ENCODE results near the gene STX3.
"Not testable (repeated sequence)": the region's sequence is repeated elsewhere in the genome, so short reads cannot be mapped to it uniquely, and the experiment has no call there.

Gene STX3

DNA sequence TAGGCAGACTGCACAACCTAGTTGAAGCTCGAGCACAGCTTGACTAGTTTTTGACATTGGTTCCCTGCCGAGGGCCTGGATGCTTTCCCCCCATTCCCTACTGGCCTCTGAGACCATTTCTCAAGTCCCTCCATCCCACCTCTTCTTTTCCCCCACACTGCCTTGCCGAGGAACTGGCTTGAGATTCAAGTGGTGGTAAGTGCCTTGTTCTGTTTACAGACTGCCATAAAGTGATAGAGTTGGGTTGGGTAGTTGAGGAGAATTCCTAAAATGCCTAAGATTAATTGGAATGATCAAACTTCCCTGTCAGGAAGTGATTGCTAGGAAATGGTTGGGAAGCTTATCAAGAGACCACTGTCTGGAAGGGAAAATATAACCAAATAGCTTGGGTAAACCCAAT, 39.2 kb downstream of the STX3 start:
- no peak for DNase-seq

DNA sequence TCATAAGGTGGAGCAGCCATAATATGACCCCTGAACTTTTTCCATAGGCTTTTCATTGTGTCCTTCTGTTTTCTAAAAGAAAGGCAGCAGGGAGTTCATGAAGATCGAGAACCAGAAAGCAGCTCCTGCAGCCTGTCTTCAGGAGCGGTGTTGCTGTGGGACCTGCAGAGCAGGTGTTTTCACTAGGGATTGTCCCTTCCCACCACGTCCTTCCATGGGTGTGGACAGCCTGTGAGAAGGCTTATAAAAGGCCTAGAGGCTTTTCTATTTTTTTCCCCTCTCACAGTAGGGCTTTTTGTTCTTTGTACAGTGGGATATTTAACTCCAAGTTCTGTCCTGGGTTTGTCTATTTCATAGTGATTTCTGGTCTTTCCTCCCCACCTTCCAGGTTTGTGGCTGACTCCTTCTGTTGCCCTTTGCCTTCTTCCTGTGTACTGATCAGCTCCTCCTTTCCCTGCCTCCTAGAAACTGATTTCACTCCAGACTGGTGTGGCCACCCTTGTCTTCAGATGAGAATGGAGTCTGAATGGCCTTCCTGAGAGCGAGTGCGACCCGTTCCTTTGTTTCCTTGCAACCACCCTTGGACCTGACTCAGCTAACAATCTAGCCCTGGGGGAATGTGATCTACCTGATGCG, 45.3 kb downstream of the STX3 start:
- DNase-seq, result no peak

DNA sequence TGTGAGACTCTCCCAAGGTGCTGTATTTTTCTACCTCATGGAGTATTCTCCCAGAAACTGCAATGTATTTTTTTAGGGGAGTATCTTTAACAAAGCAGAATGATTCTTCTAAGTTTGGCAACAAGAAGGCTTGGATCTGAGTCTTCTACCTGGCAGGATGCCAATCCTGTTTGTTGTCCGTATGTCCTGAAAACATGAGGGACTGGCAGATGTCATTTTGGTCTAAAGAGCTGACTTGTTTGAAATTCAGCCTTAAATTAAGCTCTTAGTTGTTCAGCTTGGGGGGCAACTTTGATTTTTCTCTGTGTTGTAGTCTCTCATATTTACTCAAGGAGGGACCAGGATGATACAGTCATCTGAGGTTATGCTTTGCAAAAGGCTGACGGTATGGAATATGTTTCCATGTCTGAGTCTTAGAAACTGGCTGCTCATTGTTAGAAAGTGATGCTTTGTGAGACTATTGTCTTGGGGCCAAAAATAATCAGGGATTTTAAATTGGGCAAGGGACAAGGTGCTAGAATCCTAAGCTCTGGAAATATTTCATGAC, 46.1 kb downstream of the STX3 start:
- DNase-seq, result no peak

DNA sequence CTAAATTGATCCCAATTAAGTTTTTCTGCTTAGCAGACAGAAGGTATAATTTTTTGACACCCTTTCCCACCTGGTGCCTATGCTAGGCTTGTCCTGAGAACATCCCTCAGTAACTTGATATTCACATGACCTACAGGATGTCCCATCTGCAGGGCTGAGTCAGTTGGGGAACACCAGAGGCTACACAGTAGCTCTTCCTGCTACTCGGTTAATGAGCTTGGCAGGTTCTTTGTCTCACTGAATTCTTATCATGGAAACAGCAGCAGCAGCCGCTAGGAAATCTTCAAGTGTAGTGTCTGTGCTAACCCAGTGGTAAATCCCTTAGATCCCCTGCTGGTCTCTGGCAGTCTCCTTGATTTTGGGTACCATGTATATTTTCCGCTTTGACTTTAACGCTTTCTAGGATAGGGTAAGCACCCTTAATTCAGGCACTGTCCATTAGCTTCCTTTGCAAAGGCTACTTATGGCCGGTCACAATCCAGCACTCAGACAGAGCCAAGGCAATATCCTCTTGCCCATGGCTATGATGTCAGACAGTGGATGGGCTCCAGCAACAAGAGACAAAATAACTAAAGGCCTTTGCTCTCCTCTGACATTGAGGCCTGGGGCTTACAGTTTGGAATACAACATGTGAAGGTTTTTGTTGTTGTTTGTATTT, 46.9 kb downstream of the STX3 start:
- no peak for DNase-seq

DNA sequence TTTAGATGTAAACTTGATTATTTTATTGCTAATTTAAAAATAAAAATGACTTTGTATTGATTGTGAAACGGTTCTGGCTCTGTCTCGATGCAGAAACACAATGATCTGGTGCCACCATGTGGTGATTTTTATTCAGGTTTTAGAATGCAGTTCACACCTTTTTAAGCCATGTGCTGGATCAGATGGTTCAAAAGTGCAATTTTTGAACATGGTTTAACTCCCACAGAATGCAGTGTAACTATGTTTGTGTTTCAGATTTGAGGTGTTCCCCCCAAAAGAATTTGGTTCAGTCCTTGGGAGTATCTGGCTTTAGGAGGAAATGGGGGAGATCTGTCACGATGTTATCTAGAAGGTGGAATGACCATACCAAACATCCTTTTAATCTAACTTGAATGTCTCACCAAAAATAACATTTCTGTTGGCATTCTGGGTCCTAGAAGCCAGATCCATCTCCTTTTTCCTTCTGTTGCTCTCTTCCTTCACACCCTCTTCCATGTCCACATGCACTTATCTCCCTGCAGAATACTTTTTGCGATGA, 47.5 kb downstream of the STX3 start:
- peak in 1 of 2 experiments; percentile 19 for DNase-seq

DNA sequence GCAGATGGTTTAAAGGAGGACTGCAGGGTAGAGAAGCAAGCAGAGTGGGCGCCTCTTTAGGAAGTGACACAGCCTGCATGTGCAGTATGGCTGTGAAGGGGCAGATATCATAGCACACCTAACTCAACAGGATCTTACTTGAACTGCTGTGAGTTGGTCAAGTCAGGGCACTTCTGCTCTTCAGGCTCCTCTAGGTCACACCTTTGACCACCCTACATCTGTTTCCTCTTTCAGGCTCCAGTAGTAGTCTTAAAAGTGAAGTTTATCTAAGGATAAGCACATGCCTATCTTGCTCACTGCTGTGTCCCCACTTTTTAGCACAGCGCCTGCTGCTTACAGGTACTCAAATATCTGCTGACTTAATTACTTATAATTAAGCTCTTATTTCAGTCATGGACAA, 48.9 kb downstream of the STX3 start:
- DNase-seq, result no peak

DNA sequence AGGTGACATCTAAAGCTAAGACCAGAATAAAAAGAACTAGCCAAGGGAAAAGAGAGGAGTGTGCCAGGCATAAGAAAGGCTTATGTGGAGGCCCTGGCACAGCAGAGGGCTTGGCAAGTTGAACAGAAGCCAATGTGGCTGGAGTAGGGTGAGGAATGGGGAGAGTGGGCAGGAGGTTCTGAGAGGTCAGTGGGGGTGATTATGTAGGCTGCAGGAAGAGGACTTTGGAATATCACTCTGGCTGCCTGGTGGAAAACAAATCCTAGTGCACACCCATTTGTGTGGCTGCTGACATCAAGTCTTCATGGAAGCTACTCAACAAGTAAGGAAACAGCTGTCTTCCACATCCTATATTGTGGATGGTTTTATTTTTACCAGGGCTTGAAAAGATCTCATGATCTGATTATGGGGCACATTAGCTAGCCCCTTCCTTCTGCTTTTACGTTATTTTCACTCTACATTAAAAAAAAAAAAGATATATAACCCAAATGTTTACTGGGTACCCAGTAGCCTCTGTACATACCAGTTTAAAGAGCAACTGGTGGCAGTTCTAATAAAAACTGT, 52.0 kb downstream of the STX3 start:
- no peak for DNase-seq

DNA sequence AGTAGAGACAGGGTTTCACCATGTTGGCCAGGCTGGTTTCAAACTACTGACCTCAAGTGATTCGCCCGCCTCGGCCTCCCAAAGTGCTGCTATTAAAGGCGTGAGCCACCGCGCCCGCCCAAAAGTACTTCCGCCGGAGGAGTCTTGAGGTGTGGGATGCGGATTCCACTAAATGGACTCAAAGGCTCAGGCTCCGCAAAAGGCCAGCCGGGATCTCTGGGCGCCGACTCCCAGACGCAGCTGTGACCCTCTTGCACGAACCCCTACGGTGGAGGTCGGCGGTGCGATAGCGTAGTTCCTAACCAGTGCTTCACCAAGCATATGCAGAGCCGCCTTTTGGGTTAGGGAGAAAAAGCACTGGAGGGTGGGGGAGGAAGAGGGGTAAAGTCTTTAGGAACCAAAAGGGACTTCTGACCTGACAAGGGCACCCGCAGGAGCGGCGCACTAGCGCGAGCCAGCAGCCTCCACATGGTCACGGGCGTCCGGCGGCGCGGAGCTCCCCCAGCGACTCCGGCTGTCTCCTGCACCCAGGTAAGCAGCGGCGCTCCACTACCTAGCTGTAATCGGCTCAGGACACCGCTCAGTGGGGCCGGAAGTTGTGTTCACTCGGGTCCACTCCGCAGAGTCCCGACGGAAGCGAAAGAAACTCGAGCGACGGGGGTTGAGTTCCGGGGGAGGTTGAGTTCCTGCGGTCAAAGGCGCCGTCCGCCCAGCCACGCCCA, 55.2 kb downstream of the STX3 start, which contains the start of gene MRPL16:
Gene MRPL16 (minus strand): TSS at position 590 of the 722 bp plus-strand sequence. CDS start 120 bp downstream, at position 470.
- peak; percentile 90 to 92 for DNase-seq

DNA sequence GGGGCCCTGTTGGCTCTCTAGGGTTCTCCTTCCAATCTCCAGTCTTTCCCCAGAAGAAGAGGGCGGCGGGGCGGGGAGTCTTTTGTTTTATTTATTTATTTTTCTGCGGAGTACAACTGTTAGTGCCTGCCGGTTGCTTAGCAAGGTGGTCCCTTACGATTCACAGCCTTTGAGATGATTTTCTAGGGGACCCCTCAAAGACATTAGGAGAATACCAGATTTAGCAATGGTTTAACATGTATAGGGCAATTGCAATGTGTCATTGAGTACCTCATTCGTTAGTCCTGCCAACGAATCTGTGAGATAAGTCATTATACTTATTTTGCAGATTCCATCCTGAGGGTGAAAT, 55.7 kb downstream of the STX3 start:
- no peak for DNase-seq

DNA sequence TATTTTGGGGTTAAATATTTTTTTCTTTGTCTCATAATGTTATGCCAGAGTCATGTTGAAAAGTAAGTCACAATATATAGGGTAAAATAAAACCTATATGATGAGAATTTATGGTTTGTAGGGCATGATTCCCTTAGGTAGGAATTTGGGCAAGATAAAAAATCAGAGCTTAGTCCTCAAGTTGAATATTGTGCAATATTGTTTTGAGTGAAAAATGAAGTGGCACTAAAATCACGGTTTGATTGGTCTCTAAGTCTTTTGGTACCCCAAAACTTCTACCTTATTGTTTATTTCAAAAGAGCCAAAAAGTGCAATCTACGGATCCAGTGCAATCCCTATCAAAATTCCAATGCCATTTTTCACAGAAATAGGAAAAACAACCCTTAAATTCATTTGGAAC, 57.0 kb downstream of the STX3 start:
- DNase-seq, result no peak

DNA sequence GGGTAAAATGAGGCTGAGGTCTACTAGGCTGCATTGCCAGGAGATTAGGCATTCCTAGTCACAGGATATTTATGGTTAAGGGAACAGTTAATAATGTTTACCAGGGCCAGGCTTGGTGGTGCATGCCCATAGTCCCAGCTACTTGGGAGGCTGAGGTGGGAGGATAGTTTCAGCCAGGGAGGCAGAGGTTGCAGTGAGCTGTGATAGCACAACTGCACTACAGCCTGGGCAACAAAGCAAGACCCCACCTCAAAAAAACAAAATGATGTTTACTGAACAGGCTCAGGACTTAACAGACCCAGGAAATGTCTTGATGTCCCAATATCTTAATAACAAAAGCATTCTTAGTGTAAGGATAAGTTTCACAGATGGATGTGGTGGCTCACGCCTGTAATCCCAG, 58.2 kb downstream of the STX3 start:
- DNase-seq, result no peak

DNA sequence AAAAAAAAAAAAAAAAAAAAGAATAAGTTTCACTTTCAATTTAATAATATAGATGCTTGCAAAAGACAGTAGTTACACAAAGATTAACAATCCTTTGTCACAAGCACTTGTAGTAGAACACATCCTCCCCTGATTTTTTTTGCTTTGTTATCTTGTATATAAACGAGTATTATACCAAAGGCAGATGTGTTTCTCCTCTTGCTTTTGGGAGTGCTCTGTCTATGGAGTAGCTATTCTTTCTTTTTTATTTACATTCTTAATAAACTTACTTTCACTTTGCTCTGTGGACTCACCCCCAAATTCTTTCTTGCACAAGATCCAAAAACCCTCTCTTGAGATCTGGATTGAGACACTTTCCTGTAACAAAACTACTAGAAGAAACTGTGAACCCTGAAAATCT, 58.8 kb downstream of the STX3 start:
- DNase-seq, result no peak

DNA sequence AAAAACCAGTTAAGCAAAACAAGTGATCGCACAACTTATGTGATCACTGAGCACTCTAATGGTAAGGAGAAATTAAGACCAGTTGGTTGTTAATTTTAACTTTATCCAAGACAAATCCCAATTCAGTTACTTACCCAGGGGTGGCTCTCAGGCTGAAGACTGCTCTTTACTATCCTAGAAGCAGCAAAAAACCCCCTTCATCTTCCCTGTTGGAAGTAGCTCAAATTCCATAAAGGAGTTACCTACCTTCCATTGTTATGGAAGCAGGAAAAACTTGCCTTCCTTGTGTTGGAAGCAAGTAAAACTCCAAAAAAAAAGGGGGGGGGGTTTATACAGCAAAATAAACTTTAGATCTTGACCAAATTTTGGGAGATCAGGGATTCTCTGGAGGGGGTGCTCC, 60.6 kb downstream of the STX3 start:
- DNase-seq, result no peak

DNA sequence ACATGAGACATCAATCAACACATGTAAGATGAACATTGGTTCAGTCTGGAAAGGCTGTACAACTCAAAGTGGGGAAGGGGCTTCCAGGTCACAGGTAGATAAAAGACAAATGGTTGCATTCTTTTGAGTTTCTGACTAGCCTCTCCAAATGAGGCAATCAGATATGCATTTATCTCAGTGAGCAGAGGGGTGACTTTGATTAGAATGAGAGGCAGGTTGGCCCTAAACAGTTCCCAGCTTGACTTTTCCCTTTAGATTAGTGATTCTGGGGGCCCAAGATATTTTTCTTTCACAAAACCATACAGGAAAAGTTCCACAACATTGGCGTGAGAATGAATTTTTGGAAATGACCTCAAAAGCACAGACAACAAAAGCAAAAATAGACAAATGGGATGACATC, 61.3 kb downstream of the STX3 start:
- not testable (repeated sequence) for DNase-seq

DNA sequence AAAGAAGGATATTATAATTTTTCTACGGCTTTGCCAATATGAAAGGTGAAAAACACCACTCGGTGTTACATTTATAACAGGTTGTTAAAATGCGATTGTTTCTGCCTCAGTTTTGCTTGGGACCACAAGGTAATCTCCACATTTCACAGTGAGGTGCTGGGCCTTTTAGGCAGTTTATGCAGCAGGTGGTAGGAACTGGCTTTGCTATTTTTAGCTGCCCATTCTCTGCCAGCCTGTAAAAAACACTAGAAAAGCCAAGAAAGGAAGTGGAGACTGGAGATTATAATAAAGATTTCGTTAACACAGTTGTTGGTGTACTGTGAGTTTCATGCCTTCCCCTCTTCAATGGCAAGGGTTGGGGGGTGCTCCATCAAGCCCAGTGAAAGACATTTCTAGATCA, 63.4 kb downstream of the STX3 start:
- DNase-seq, result no peak

DNA sequence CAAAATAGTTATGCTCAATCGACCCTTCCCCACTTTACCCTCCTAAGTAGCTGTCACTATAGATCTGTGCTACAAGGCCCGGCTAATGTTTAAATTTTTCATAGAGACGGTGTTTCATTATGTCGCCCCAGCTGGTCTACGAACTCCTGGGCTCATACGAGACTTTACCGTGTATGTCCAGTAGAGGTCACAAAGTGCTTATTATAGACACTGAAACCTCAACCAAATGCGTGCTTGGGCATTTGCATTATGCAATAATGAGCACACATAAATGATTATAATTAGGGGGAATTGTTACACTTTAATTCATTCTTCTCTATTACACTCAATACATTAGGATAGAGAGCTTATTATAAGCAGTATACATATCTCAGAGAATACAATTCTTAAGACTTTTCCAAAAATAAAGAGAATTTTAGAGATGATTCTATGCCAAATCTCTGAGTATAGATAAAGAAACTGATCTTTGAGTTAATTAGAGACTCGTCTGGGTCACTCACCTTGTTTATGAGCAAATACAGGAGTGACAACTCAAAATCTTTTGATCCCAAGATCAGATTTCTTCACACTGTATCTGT, 67.9 kb downstream of the STX3 start:
- peak in 1 of 2 experiments; percentile 21 for DNase-seq

DNA sequence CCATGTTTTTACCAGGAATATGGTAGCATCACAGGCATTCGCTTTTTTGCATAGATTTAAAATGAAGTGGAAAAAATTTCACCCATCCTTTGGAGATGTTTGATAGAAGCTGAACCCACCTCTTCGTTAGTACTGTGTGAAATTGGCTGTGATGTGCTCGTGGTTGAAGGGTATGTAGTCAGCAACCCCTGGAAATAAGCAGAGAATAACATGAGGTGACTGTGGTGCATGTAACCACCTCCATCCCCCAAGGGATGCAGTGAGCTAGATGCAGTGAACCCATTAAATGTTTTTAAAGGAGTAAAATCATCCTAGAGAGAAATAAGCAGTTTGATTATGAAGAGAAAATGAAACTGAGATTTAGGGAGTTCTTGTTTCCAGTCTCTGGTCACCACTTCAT, 74.2 kb downstream of the STX3 start:
- DNase-seq, result no peak

DNA sequence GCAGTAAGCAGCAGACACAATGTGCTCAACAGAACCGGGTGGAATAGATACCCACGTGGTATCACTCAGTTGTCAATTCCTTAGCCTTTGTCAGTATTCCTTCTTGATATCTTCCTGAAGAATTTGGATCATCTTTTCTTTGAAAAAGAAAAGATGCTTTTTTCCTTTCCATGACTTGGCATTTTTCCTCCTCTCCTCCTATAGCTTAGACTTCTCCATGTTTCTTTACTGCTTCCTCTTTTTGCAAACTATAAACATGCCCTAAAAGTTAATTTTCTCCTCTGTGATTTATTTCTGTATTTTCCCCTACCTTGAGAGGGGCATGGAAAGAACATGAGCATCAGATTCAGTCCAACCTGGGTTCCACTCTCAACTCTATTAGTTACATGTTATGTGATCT, 78.4 kb downstream of the STX3 start:
- no peak for DNase-seq

DNA sequence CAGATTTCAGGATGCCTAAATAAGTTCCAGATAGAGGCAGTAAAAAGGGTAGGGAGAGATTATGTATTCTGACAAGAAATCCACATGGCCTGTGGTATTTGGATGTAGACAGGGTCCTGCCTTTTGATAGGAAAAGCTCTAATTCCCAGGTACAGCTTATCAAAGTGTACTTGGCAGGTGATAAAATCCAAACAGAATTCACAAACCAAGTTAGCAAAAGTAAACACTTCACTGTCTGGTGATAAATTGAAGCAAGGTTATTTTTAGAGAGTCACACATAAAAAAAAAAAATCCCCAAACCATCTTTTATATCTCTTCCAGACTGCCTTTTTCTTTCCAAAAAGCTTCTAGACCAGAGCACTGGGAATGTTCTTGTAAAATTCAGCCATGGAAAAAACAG, 84.4 kb downstream of the STX3 start:
- no peak for DNase-seq

DNA sequence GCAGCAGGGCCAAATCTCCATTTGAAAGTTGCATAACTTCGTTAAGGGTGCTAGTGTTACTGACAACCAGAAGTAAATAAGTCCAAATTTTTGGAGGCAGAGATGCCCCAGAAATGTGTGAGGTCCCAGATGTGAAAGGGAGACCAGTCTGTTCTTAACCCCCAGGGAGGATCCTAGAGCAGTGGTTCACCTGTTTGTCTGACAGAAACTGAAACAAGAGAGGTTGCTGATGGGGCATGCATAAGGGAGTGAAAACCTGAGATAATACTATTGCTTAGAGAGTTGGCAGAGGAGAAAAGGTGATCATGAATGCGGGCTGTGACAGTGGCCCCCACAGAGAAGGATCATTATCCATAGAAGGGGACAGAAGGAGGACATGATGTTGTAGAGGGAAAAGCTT, 86.3 kb downstream of the STX3 start:
- DNase-seq, result no peak

DNA sequence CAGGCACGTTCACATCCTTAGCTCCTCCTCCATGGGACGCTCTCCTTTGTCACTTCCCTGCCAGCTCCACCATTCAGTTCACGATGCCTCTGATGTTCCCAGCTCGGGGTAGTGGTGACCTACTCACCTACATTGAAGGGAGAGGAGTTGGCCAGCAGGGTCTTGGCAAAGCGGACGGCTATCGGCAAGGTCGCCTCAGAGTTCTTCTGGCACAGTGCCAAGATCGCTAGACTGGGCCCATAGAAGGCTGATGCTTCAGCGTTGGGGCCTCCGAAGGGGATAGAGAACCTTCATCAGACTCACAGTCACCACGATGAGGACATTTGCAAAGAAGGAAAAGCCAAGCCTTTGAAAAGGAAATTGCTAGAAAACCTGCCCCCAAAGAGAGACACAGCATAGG, 87.1 kb downstream of the STX3 start:
- DNase-seq, result no peak

DNA sequence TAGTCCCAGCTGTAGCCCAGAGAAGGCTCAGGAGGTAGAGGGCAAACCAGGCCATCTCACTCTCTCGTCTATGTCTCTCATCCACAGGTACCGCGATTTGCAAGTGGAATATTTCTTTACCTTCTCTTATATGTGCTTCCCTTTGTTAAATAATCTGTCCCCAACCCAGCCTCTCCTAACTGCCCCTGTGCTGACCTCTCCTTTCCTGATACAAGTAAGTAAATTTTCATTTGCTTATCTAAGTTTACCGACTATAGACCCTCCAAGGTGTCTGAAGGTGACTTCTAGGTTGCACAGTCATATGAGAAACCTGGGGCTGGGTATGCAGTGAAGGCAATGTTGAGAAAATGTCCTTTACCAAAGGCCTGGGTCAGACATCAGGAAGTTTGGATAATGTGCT, 90.2 kb downstream of the STX3 start, which contains the start of gene CBLIF:
Gene CBLIF (minus strand): TSS at position 101 of the 400 bp plus-strand sequence. CDS start 46 bp downstream, at position 55.
- DNase-seq, result no peak

DNA sequence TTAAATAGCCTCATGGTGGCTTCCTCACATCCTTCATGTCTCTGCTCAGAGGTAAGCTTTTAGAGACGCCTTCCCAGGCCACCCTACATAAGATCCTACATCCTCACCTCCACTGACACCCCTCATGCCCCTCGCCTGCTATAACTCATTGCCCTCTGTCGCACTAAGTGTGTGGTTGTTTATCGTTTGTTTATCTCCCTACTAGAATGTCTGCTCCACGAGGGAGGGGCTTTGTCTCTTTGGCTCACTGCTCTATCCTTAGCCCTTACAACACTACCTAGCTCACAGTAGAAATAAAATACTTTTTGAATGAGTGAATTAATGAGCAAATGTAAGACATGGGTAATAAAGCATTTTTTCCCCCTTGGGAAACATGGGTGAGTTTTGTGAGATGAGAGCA, 91.4 kb downstream of the STX3 start:
- DNase-seq, result no peak
